AG20443 (cell line): Measurements from ENCODE around the gene CITED2.
A peak's percentile ranks its signal among the peaks of the same experiment; 100 is the strongest.

Source experiments
- DNase-seq: peaks from one replicate; pipeline ENCODE4 v3.0.0; 2012; ENCODE audit warnings: low spot score, mixed read lengths

CITED2 gene

DNA sequence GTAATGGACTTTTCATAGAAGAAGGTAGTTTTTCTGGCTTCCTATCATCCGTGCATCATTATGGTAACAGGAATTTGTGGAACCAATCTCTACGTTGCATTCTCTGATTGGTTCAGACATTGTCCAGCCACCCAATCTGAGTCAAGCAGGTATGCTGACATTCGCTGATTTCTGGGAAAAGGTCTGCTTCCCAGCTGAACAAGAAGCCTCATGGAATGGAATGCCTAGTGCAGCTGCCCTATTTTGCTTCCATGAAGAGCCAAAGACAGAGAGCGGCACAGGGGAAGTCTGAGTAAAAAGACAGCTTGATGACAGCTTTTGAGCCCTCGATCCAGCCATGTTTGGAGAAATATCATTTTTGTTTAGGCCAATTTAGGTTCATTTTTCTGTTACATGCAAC, 44.1 kb downstream of the CITED2 start:
- no peak for DNase-seq

DNA sequence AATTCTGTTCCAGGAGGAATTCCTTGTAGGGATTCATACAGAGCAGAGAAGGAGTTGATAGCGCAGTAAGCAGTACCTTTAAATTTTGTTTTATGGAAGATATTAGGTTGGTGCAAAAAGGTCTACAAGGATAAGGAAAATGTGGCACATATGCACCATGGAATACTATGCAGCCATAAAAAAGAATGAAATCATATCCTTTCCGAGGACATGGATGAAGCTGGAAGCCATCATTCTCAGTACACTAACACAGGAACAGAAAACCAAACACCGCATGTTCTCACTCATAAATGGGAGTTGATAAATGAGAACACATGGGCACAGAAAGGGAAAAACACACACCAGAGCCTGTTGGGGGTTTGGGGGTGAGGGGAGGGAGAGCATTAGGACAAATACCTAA, 45.2 kb downstream of the CITED2 start:
- no peak for DNase-seq

DNA sequence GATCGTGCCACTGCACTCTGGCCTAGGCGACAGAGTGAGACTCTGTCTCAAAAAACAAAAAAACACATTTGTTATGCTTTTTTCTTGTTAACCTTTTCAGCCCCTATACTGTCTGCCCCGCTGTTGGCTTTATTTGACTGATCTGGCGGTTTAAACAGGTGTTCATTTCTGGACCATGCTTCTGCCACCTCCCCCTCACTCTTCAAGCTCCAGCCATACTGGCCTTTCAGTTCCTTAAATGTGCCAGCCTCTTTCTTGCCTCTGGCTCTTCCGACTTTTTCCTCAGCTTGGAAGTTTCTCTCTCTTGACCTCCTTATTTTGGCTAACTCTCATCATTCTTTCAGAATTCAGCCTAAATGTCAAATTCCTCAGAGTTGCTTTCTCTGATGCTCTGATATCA, 47.4 kb downstream of the CITED2 start:
- no peak for DNase-seq

DNA sequence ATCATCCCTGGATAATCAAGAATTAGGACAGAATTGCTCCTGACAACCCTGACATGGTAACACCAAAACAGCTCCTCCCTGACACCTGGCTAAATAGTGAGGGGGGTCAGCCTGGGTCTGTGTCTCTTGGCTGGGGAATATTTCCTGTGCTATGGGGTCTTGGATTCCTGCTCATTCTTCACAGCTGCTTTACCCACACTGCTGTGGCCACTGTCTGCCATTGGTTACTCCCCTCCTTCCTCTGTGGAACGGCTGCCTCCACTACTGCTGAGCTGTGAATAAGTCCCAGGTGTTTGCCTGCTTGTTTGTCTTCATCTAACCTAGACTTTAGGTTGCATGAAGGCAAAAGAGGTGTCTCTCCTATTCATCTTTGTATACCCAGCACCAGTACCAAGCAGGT, 48.8 kb downstream of the CITED2 start:
- no peak for DNase-seq

DNA sequence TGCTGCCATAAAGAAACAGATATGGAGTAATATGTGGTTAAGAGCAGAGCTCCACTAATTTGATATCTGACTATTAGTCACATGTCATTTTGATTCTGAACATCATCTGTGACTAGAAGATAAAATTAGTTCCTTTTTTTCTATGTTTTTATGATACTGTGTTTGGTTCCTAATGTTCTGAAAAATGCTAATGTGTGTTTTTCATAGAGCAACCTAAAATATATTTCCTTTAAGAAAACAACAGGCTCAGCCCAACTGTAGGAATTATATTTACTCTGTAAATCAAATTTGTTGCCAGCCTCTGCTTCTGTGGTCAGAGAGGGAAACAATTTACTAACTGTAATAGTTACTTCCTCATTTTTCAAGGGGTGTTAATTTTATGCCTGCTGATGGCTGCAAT, 49.3 kb downstream of the CITED2 start:
- DNase-seq = no peak

DNA sequence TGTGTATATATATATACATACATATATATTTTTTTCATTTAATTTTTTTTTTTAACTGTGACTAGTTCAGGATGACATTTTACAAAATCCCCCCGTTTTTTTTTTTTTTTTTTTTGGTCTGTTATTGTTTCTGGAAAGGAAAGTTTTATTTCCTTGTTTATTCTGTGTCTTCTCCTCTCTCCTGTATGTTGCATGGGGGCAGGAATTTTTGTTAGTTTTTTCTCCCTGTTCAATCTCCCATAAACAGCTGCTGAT, 50.2 kb downstream of the CITED2 start:
- DNase-seq = no peak

DNA sequence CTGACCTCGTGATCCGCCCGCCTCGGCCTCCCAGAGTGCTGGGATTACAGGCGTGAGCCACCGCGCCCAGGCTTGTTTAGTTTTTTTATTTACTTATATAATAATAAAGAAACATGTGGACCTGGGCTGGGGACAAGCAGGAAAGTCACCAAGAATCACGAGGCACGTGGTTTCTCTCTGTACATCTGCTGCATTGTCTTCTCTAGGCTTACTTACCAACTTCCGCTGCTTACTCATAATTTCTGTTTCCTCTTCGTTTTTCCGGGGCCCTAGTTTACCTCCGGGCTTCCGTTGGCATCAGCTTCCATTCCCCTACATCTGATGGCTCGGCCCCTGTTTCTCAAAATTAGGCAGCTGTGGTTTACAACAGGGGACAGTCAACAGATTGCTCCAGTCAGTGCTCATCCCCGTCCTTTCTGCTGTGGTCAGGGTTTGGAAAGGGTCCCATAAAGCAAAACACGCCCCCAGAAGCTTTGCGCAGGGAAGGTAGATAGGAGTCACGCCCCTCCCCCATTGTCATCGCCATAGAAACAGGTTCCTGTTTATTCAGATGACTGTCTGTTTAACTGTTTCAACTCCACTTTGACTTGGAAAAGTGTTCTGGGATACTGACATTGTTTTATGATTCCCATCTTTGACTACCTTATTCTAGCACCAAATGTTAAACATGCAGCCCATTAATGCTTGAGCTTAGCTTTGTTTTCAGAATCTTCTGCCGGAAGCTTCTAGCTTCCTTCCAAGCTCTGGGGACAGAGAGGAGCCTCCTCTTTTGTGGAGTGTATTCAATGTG, 50.7 kb downstream of the CITED2 start:
- peak; percentile 67 for DNase-seq
